Measurements from ENCODE around the gene NOP14.

- TF ChIP-seq, protein P1, sequence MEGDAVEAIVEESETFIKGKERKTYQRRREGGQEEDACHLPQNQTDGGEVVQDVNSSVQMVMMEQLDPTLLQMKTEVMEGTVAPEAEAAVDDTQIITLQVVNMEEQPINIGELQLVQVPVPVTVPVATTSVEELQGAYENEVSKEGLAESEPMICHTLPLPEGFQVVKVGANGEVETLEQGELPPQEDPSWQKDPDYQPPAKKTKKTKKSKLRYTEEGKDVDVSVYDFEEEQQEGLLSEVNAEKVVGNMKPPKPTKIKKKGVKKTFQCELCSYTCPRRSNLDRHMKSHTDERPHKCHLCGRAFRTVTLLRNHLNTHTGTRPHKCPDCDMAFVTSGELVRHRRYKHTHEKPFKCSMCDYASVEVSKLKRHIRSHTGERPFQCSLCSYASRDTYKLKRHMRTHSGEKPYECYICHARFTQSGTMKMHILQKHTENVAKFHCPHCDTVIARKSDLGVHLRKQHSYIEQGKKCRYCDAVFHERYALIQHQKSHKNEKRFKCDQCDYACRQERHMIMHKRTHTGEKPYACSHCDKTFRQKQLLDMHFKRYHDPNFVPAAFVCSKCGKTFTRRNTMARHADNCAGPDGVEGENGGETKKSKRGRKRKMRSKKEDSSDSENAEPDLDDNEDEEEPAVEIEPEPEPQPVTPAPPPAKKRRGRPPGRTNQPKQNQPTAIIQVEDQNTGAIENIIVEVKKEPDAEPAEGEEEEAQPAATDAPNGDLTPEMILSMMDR (IDR thresholded peaks at IDR 0.05), result no peak
- no peak for TF ChIP-seq POLR2A (IDR thresholded peaks at IDR 0.05)
Observed at GRCh38 chr4:2900741-2901140, 62.5 kb downstream of the NOP14 start.

Data from heart left ventricle (tissue), 13 donors.